ENCODE measurements around the gene UBASH3A. TPM values are rescaled to one million over a fixed set of nuclear protein-coding genes. Genes with fewer than 3 reads are reported as not detected.

The UBASH3A gene
- total RNA-seq, 2 donors from 2014 or later, result 0.23 to 1.8 TPM

- TF ChIP-seq POLR2AphosphoS5 (IDR thresholded peaks at IDR 0.05) (no peak), CTCF (IDR thresholded peaks at IDR 0.05) (no peak), POLR2A (IDR thresholded peaks at IDR 0.05) (no peak)
- intact Hi-C loops (cut with DNase I), result no loop called here
- Histone ChIP-seq H3K4me3 (no peak overlapping the region), H3K36me3 (no peaks in the 10 kb centered on the region), H3K27me3 (replicated peaks; ENCODE audit: insufficient read depth) (no peaks in the 10 kb centered on the region), H3K27ac (no peak overlapping the region), H3K4me1 (replicated peaks) (no peaks in the 10 kb centered on the region), H3K9me3 (no peaks in the 10 kb centered on the region)
- no peak for DNase-seq (ENCODE audit: low spot score)
- WGBS, result 84% methylated on average over 25 of the region's 25 CpGs
Observed at GRCh38 chr21:42438316-42439205, 34.9 kb downstream of the UBASH3A start.

GRCh38 chr21:42439284-42440186, 35.8 kb downstream of the UBASH3A start:
- DNase-seq (ENCODE audit: low spot score), result no peak

GRCh38 chr21:42440187-42440792, 36.6 kb downstream of the UBASH3A start:
- WGBS, result 81% methylated on average over 12 of the region's 12 CpGs
- intact Hi-C loops (cut with DNase I), result no loop called here

More at GRCh38 chr21:42439284-42440186, 35.8 kb downstream of the UBASH3A start:
- WGBS, result 83% methylated on average over 17 of the region's 17 CpGs
- Histone ChIP-seq H3K27me3 (replicated peaks; ENCODE audit: insufficient read depth) (no peaks in the 10 kb centered on the region), H3K27ac (no peak overlapping the region), H3K36me3 (no peaks in the 10 kb centered on the region), H3K4me3 (no peak overlapping the region), H3K4me1 (replicated peaks) (no peaks in the 10 kb centered on the region), H3K9me3 (no peaks in the 10 kb centered on the region)
- TF ChIP-seq CTCF (IDR thresholded peaks at IDR 0.05) (no peak), POLR2AphosphoS5 (IDR thresholded peaks at IDR 0.05) (no peak), POLR2A (IDR thresholded peaks at IDR 0.05) (no peak)
- intact Hi-C loops (cut with DNase I), result no loop called here

GRCh38 chr21:42441963-42442362, 38.3 kb downstream of the UBASH3A start:
- H3K4me1 ChIP-seq (replicated peaks), result no peaks in the 10 kb centered on the region
- WGBS, result 78% methylated on average over 6 of the region's 6 CpGs
- no peak for DNase-seq (ENCODE audit: low spot score)
- TF ChIP-seq POLR2AphosphoS5 (IDR thresholded peaks at IDR 0.05) (no peak), CTCF (IDR thresholded peaks at IDR 0.05) (no peak), POLR2A (IDR thresholded peaks at IDR 0.05) (no peak)
- intact Hi-C loops (cut with DNase I), result no loop called here
- H3K9me3 ChIP-seq, result no peaks in the 10 kb centered on the region
- H3K27ac ChIP-seq, result no peak overlapping the region
- H3K27me3 ChIP-seq (replicated peaks; ENCODE audit: insufficient read depth), result no peaks in the 10 kb centered on the region
- no peaks in the 10 kb centered on the region for H3K36me3 ChIP-seq
- H3K4me3 ChIP-seq, result no peak overlapping the region

More at GRCh38 chr21:42440187-42440792, 36.6 kb downstream of the UBASH3A start:
- no peak for DNase-seq (ENCODE audit: low spot score)
- H3K36me3 ChIP-seq, result no peaks in the 10 kb centered on the region
- H3K4me3 ChIP-seq, result no peak overlapping the region
- no peaks in the 10 kb centered on the region for H3K9me3 ChIP-seq
- TF ChIP-seq POLR2AphosphoS5 (IDR thresholded peaks at IDR 0.05) (no peak), CTCF (IDR thresholded peaks at IDR 0.05) (no peak), POLR2A (IDR thresholded peaks at IDR 0.05) (no peak)
- H3K27ac ChIP-seq, result no peak overlapping the region
- no peaks in the 10 kb centered on the region for H3K4me1 ChIP-seq (replicated peaks)
- H3K27me3 ChIP-seq (replicated peaks; ENCODE audit: insufficient read depth), result no peaks in the 10 kb centered on the region
